GM12864 (cell line): ENCODE measurements around the gene PPM1E.
"Not testable (repeated sequence)": the region's sequence is repeated elsewhere in the genome, so short reads cannot be mapped to it uniquely, and the experiment has no call there.

ENCODE experiments used
- DNase-seq: peaks from one replicate; pipeline ENCODE4 v3.0.0-alpha.2; 2011; ENCODE audit warnings: low read depth
- H3K4me3 ChIP-seq: 2 replicates; pipeline ENCODE4 v1.5.1; 2011; ENCODE audit warnings: mild to moderate bottlenecking, low read depth, low read length, control low read depth
- CTCF ChIP-seq: IDR thresholded peaks from 2 replicates; pipeline ENCODE4 v1.5.1; 2011; ENCODE audit warnings: low read depth, mild to moderate bottlenecking, moderate library complexity, low read length, control low read depth, inconsistent platforms; ENCODE audit errors: missing control alignments

Gene PPM1E

DNA sequence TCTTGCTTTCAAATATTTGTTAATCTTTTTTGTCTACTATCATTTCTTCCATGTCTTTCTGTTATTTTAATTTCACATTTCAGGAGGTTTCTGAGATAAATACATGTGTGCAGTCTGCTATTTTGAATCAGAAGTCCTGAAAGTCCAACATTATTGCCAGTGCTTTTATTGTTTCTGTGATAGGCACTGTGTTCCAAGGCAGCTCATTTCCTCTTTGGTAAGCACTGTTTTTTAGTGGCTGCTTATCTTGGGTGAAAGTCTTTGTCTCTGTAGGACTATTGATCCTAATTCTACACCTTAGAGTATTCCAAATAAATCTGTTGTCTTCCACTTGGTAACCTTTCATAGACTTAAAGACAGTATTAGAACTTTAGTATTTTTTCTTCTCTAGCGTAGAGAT is 76.1 kb downstream of the PPM1E start:
- no peak for DNase-seq

GRCh38 chr17:58832514-58832913 is 76.9 kb downstream of the PPM1E start:
- no peak for TF ChIP-seq CTCF
- no peak for DNase-seq
- no peak overlapping the region for H3K4me3 ChIP-seq

More for the DNA sequence above, 76.1 kb downstream of the PPM1E start:
- no peak for TF ChIP-seq CTCF
- no peak overlapping the region for H3K4me3 ChIP-seq

GRCh38 chr17:58837699-58838098 is 82.0 kb downstream of the PPM1E start:
- no peak overlapping the region for H3K4me3 ChIP-seq
- TF ChIP-seq CTCF: no peak
- no peak for DNase-seq

DNA sequence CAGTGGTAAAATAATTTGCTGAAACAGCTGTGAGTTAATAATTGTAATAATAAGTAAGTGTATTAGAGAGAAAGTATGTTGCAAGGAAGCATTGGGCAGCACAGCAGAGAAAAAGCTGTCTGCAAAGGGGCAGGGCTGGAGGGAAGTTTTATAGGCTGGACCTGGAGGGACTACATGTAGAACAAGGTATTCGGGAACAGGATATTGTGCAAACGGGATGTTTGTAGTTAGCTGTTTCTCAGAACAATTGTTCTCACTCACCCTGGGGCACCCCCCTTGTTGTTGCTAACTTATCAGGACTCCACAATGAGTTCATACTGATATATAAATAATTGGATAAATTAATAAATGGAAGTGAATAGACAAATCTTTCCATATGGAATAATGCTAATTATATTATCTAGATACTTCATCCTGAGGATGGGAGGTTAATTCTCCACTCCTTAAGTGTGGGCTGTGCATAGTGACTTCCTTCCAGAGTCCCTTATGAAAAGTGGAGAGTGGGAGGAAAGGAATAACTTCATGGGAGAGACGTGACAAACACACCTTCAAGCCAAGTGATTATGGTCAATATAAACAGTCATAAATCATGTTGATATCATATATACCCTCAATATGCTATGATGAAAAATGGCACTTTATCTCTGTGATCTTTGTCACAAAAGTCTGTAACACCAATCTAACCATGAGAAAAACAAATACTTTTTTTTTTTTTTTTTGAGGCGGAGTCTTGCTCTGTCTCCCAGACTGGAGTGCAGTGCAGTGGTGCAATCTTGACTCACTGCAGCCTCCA is 85.4 kb downstream of the PPM1E start:
- no peak for TF ChIP-seq CTCF
- DNase-seq: no peak
- no peak overlapping the region for H3K4me3 ChIP-seq

DNA sequence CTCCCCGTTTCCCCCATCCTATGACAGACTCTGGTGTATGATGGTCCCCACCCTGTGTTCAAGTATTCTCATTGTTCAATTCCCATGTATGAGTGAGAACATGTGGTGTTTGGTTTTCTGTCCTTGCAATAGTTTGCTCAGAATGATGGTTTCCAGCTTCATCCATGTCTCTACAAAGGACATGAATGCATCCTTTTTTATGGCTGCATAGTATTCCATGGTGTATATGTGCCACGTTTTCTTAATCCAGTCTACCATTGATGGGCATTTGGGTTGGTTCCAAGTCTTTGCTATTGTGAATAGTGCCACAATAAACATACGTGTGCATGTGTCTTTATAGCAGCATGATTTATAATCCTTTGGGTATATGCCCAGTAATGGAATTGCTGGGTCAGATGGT is 90.8 kb downstream of the PPM1E start:
- not testable (repeated sequence) for DNase-seq, H3K4me3 ChIP-seq

DNA sequence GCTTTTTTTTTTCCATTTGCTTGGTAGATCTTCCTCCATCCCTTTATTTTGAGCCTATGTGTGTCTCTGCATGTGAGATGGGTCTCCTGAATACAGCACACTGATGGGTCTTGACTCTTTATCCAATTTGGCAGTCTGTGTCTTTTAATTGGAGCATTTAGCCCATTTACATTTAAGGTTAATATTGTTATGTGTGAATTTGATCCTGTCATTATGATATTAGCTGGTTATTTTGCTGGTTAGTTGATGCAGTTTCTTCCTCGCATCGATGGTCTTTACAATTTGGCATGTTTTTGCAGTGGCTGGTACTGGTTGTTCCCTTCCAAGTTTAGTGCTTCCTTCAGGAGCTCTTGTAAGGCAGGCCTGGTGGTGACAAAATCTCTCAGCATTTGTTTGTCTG is 94.5 kb downstream of the PPM1E start:
- not testable (repeated sequence) for H3K4me3 ChIP-seq, DNase-seq

GRCh38 chr17:58865301-58865700 is 109.6 kb downstream of the PPM1E start:
- DNase-seq: no peak
- TF ChIP-seq CTCF: no peak
- no peak overlapping the region for H3K4me3 ChIP-seq

DNA sequence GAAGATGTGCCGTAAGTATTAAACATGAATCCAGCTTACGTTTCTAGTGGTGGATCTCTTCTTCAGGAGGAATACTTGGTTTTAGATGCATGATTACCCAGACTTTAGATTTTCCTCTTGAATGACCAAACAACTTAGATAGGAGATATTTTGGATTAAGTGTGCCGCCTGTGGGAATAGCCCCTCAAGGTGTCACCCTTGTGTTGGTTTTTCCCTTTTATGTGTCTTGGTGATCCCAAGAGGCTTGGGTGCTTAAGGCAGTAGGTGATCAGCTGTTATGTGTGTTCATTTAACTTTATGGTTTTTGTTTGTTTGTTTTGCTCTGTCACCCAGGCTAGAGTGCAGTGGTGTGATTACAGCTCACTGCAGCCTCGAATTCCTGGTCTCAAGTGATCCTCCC is 115.1 kb downstream of the PPM1E start:
- no peak overlapping the region for H3K4me3 ChIP-seq
- no peak for TF ChIP-seq CTCF
- DNase-seq: no peak
